WTC11 (cell line): Measurements from ENCODE around the gene SH3PXD2A. TPM values are rescaled to one million over a fixed set of nuclear protein-coding genes. Genes with fewer than 3 reads are reported as not detected.
A peak's percentile ranks its signal among the peaks of the same experiment; 100 is the strongest.

Experiments
- ATAC-seq: fragments of 200-7000 bp; cut with Tn5 transposase; 2 replicates; pipeline ENCODE4 v1.10.0; 2021; ENCODE audit warnings: mild to moderate bottlenecking, moderate library complexity
- CTCF ChIA-PET: fragments of 300-600 bp; sonication (Branson Sonifier 250); formaldehyde crosslinking; loops from one replicate; lab custom pipeline; 2021; ENCODE audit warnings: antibody characterized with exemption; lab: Charles Lee
- POLR2A ChIA-PET: fragments of 350-600 bp; sonication (Branson Sonifier 250); formaldehyde crosslinking; loops from one replicate; lab custom pipeline; 2021; ENCODE audit warnings: antibody characterized with exemption; lab: Charles Lee
- DNase-seq: peaks from one replicate; pipeline ENCODE4 v3.0.0; 2021; ENCODE audit warnings: low spot score
- H3K27ac Mint-ChIP-seq: 2 replicates; pipeline ENCODE4 v1.8.0; 2021; ENCODE audit warnings: mixed read lengths
- H3K27me3 Mint-ChIP-seq: 2 replicates; pipeline ENCODE4 v1.8.0; 2021; ENCODE audit warnings: low read depth, mild to moderate bottlenecking, moderate library complexity, mixed read lengths
- H3K36me3 Mint-ChIP-seq: 2 replicates; pipeline ENCODE4 v1.8.0; 2021; ENCODE audit warnings: mixed read lengths
- H3K4me1 Mint-ChIP-seq: 2 replicates; pipeline ENCODE4 v1.8.0; 2022; ENCODE audit warnings: mixed read lengths
- H3K4me3 Mint-ChIP-seq: 2 replicates; pipeline ENCODE4 v1.8.0; 2021; ENCODE audit warnings: mild to moderate bottlenecking, moderate library complexity, mixed read lengths
- H3K9me3 Mint-ChIP-seq: 2 replicates; pipeline ENCODE4 v1.8.0; 2021; ENCODE audit warnings: mixed read lengths
- FOXK1 ChIP-seq: sonication (generic); formaldehyde crosslinking; IDR thresholded peaks from 2 replicates; pipeline ENCODE4 v1.8.0; 2022; ENCODE audit warnings: mild to moderate bottlenecking, moderate library complexity, missing genetic modification reagents
- HMGA2 ChIP-seq: fragments of 250-450 bp; sonication (Bioruptor Pico); IDR thresholded peaks from 2 replicates; pipeline ENCODE4 v1.4.0; 2021; ENCODE audit warnings: mild to moderate bottlenecking, moderate library complexity
- NR3C1 ChIP-seq: sonication (generic); formaldehyde crosslinking; conservative IDR thresholded peaks from 2 replicates; pipeline ENCODE4 v1.8.1; 2023; ENCODE audit warnings: low read depth, mild to moderate bottlenecking, missing genetic modification reagents
- ZNF138 ChIP-seq: sonication (generic); formaldehyde crosslinking; conservative IDR thresholded peaks from 2 replicates; pipeline ENCODE4 v1.8.1; 2022; ENCODE audit warnings: mild to moderate bottlenecking, moderate library complexity, missing genetic modification reagents
- total RNA-seq: library from RNA; stranded (reverse); gene quantifications from 3 replicates; pipeline ENCODE4 v1.2.3, GENCODE V29; 2021
- TF ChIP-seq, protein P1 (sequence below): fragments of 250-450 bp; sonication (Bioruptor Pico); IDR thresholded peaks from 2 replicates; pipeline ENCODE4 v1.9.0; 2021; ENCODE audit warnings: mild to moderate bottlenecking
- TF ChIP-seq, protein P2 (sequence below): sonication (generic); formaldehyde crosslinking; IDR thresholded peaks from 2 replicates; pipeline ENCODE4 v1.8.0; 2022; ENCODE audit warnings: mild to moderate bottlenecking, missing genetic modification reagents
- TF ChIP-seq, protein P3 (sequence below): sonication (generic); formaldehyde crosslinking; IDR thresholded peaks from 2 replicates; pipeline ENCODE4 v1.8.1; 2023; ENCODE audit warnings: mild to moderate bottlenecking, missing genetic modification reagents, borderline replicate concordance
- TF ChIP-seq, protein P4 (sequence below): sonication (generic); formaldehyde crosslinking; IDR thresholded peaks from 2 replicates; pipeline ENCODE4 v1.8.1; 2022; ENCODE audit warnings: low read depth, missing genetic modification reagents, borderline replicate concordance
- TF ChIP-seq, protein P5 (sequence below): sonication (generic); formaldehyde crosslinking; IDR thresholded peaks from 2 replicates; pipeline ENCODE4 v1.8.0; 2022; ENCODE audit warnings: mild to moderate bottlenecking, missing genetic modification reagents
- TF ChIP-seq, protein P6 (sequence below): sonication (generic); formaldehyde crosslinking; IDR thresholded peaks from 2 replicates; pipeline ENCODE4 v1.8.0; 2022; ENCODE audit warnings: mild to moderate bottlenecking, missing genetic modification reagents

SH3PXD2A gene
- total RNA-seq, 1 experiment from 2014 or later: 15.7 TPM

DNA sequence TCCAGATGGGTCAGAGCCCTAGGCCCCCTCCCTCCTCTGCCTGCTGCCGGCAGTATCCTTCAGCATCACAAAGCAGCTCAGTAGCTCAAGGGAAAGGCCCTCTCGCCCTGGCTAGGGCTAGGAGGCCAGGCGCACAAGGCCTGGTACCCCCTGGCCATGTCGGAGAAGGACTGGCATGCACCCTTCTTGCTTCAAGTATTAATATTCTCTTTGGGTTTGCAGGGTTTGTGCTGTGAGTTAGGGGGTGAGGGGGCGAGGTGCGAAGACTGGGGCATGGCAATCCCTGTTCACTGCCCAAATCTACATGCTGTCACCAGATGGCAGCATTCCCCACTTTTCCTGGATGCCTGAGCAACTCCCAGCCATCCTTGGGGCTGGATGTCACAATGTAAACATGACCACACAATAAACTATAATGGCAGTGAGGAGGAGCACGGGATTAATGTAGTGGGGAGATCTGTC is 256.7 kb downstream of the SH3PXD2A start:
- TF ChIP-seq ZNF138 (CRISPR knock-in tag) (peak; percentile 23; the same call in 1 of the 2 replicates), FOXK1 (peak; percentile 96), NR3C1 (CRISPR knock-in tag) (0 out of 2 replicates have a peak, but pooled peaks have one; percentile 28)
- TF ChIP-seq, protein P1, sequence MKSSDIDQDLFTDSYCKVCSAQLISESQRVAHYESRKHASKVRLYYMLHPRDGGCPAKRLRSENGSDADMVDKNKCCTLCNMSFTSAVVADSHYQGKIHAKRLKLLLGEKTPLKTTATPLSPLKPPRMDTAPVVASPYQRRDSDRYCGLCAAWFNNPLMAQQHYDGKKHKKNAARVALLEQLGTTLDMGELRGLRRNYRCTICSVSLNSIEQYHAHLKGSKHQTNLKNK (CRISPR knock-in tag): no peak
- TF ChIP-seq, protein P2, sequence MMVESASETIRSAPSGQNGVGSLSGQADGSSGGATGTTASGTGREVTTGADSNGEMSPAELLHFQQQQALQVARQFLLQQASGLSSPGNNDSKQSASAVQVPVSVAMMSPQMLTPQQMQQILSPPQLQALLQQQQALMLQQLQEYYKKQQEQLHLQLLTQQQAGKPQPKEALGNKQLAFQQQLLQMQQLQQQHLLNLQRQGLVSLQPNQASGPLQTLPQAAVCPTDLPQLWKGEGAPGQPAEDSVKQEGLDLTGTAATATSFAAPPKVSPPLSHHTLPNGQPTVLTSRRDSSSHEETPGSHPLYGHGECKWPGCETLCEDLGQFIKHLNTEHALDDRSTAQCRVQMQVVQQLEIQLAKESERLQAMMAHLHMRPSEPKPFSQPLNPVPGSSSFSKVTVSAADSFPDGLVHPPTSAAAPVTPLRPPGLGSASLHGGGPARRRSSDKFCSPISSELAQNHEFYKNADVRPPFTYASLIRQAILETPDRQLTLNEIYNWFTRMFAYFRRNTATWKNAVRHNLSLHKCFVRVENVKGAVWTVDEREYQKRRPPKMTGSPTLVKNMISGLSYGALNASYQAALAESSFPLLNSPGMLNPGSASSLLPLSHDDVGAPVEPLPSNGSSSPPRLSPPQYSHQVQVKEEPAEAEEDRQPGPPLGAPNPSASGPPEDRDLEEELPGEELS (CRISPR knock-in tag): no peak
- TF ChIP-seq, protein P3, sequence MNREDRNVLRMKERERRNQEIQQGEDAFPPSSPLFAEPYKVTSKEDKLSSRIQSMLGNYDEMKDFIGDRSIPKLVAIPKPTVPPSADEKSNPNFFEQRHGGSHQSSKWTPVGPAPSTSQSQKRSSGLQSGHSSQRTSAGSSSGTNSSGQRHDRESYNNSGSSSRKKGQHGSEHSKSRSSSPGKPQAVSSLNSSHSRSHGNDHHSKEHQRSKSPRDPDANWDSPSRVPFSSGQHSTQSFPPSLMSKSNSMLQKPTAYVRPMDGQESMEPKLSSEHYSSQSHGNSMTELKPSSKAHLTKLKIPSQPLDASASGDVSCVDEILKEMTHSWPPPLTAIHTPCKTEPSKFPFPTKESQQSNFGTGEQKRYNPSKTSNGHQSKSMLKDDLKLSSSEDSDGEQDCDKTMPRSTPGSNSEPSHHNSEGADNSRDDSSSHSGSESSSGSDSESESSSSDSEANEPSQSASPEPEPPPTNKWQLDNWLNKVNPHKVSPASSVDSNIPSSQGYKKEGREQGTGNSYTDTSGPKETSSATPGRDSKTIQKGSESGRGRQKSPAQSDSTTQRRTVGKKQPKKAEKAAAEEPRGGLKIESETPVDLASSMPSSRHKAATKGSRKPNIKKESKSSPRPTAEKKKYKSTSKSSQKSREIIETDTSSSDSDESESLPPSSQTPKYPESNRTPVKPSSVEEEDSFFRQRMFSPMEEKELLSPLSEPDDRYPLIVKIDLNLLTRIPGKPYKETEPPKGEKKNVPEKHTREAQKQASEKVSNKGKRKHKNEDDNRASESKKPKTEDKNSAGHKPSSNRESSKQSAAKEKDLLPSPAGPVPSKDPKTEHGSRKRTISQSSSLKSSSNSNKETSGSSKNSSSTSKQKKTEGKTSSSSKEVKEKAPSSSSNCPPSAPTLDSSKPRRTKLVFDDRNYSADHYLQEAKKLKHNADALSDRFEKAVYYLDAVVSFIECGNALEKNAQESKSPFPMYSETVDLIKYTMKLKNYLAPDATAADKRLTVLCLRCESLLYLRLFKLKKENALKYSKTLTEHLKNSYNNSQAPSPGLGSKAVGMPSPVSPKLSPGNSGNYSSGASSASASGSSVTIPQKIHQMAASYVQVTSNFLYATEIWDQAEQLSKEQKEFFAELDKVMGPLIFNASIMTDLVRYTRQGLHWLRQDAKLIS: peak; percentile 49; the same call in 1 of the 2 replicates
- TF ChIP-seq, protein P4, sequence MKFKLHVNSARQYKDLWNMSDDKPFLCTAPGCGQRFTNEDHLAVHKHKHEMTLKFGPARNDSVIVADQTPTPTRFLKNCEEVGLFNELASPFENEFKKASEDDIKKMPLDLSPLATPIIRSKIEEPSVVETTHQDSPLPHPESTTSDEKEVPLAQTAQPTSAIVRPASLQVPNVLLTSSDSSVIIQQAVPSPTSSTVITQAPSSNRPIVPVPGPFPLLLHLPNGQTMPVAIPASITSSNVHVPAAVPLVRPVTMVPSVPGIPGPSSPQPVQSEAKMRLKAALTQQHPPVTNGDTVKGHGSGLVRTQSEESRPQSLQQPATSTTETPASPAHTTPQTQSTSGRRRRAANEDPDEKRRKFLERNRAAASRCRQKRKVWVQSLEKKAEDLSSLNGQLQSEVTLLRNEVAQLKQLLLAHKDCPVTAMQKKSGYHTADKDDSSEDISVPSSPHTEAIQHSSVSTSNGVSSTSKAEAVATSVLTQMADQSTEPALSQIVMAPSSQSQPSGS: no peak
- TF ChIP-seq, protein P5, sequence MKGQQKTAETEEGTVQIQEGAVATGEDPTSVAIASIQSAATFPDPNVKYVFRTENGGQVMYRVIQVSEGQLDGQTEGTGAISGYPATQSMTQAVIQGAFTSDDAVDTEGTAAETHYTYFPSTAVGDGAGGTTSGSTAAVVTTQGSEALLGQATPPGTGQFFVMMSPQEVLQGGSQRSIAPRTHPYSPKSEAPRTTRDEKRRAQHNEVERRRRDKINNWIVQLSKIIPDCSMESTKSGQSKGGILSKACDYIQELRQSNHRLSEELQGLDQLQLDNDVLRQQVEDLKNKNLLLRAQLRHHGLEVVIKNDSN (CRISPR knock-in tag): no peak
- TF ChIP-seq, protein P6, sequence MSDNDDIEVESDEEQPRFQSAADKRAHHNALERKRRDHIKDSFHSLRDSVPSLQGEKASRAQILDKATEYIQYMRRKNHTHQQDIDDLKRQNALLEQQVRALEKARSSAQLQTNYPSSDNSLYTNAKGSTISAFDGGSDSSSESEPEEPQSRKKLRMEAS (CRISPR knock-in tag): peak; percentile 55; the same call in 1 of the 2 replicates
- H3K36me3 Mint-ChIP-seq: 0 out of 2 replicates have a peak, but pooled peaks cover 3% of the 10 kb centered on the region
- peaks cover 4% of the 10 kb centered on the region; the same call in 1 of the 2 replicates for H3K27me3 Mint-ChIP-seq
- ATAC-seq (peak; percentile 90), DNase-seq (peak; percentile 66)
- ChIA-PET CTCF (interaction anchor here (0.6 to 4.4 kb wide), 26 partner anchors 9 to 290 kb away, joined by 3 to 105 read pairs (median 4); no protein-coding TSS in a partner anchor), POLR2A (no interaction called here)
- no peaks in the 10 kb centered on the region for H3K9me3 Mint-ChIP-seq
- no peak overlapping the region for H3K27ac Mint-ChIP-seq
- no peak overlapping the region for H3K4me3 Mint-ChIP-seq
- peaks cover 11% of the 10 kb centered on the region for H3K4me1 Mint-ChIP-seq

DNA sequence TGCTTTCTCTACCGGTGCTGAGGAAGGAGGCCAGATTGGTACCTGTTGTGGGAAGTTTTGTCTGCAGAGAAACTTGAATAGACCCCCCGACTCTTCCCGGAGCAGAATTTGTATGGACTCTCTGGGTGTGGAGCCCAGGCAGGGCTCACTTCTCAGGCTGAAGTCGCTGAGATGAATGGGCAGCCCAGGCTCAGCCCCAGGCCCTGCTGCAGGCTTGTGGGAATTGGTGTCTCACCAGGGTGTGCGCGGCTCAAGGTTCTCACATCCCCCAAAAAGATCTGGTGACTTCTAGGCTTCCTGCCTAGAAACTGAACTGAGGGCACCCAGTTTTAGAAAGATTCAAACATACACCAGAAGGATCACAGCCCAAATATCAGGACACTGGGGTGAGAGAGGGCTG is 258.4 kb downstream of the SH3PXD2A start:
- TF ChIP-seq HMGA2 (CRISPR knock-in tag): no peak
- Mint-ChIP-seq H3K4me3 (no peak overlapping the region), H3K4me1 (peaks cover 11% of the 10 kb centered on the region), H3K27ac (no peak overlapping the region), H3K9me3 (no peaks in the 10 kb centered on the region), H3K27me3 (peaks cover 4% of the 10 kb centered on the region; the same call in 1 of the 2 replicates), H3K36me3 (no peaks in the 10 kb centered on the region)
- ChIA-PET CTCF (interaction anchor here (2.7 to 4.4 kb wide), 2 partner anchors 64 to 89 kb away, joined by 10 to 105 read pairs; no protein-coding TSS in a partner anchor), POLR2A (no interaction called here)
- DNase-seq (no peak), ATAC-seq (no peak)
